ENCODE measurements around the gene DPF3. TPM values are rescaled to one million over a fixed set of nuclear protein-coding genes. Genes with fewer than 3 reads are reported as not detected.

The DPF3 gene
- total RNA-seq, 4 donors from 2014 or later, result 0.39 to 3.4 (median 1.6) TPM

GRCh38 chr14:72682188-72682587 is 211.7 kb downstream of the DPF3 start:
- Histone ChIP-seq H3K27me3 (peaks cover 8% of the 10 kb centered on the region), H3K27ac (no peak overlapping the region), H3K4me1 (no peaks in the 10 kb centered on the region), H3K4me3 (no peak overlapping the region), H3K9me3 (no peaks in the 10 kb centered on the region), H3K36me3 (no peaks in the 10 kb centered on the region)
- no peak for DNase-seq (ENCODE audit: low spot score in 2 of 2)
- TF ChIP-seq POLR2AphosphoS5 (IDR thresholded peaks at IDR 0.05) (no peak), CTCF (IDR thresholded peaks at IDR 0.05) (no peak), EP300 (IDR thresholded peaks at IDR 0.05) (no peak), POLR2A (IDR thresholded peaks at IDR 0.05) (no peak)
- 75% methylated on average over 5 of the region's 5 CpGs for WGBS

GRCh38 chr14:72680853-72681640 is 212.9 kb downstream of the DPF3 start:
- H3K27ac ChIP-seq, result no peak overlapping the region
- H3K4me3 ChIP-seq, result no peak overlapping the region
- no peak for DNase-seq (ENCODE audit: low spot score in 2 of 2)
- H3K4me1 ChIP-seq, result no peaks in the 10 kb centered on the region
- 94% methylated on average over 7 of the region's 7 CpGs for WGBS
- TF ChIP-seq POLR2AphosphoS5 (IDR thresholded peaks at IDR 0.05), result no peak
- no peak for TF ChIP-seq POLR2A (IDR thresholded peaks at IDR 0.05)
- TF ChIP-seq EP300 (IDR thresholded peaks at IDR 0.05), result no peak
- no peak for TF ChIP-seq CTCF (IDR thresholded peaks at IDR 0.05)
- H3K36me3 ChIP-seq, result no peaks in the 10 kb centered on the region
- no peaks in the 10 kb centered on the region for H3K9me3 ChIP-seq
- peaks cover 8% of the 10 kb centered on the region for H3K27me3 ChIP-seq

- Histone ChIP-seq H3K9me3 (no peaks in the 10 kb centered on the region), H3K36me3 (no peaks in the 10 kb centered on the region), H3K27ac (no peak overlapping the region), H3K27me3 (peaks cover 8% of the 10 kb centered on the region), H3K4me1 (no peaks in the 10 kb centered on the region), H3K4me3 (no peak overlapping the region)
- TF ChIP-seq CTCF (IDR thresholded peaks at IDR 0.05), result no peak
- TF ChIP-seq POLR2A (IDR thresholded peaks at IDR 0.05), result no peak
- TF ChIP-seq EP300 (IDR thresholded peaks at IDR 0.05), result no peak
- no peak for TF ChIP-seq POLR2AphosphoS5 (IDR thresholded peaks at IDR 0.05)
- DNase-seq (ENCODE audit: low spot score in 2 of 2), result no peak
- WGBS, result 60% methylated on average over 27 of the region's 27 CpGs
Measured at GRCh38 chr14:72679536-72680151, 214.3 kb downstream of the DPF3 start.

GRCh38 chr14:72679141-72679535 is 214.8 kb downstream of the DPF3 start:
- H3K4me3 ChIP-seq, result no peak overlapping the region
- no peak overlapping the region for H3K27ac ChIP-seq
- no peaks in the 10 kb centered on the region for H3K4me1 ChIP-seq
- H3K36me3 ChIP-seq, result no peaks in the 10 kb centered on the region
- no peak for TF ChIP-seq EP300 (IDR thresholded peaks at IDR 0.05)
- no peak for TF ChIP-seq POLR2AphosphoS5 (IDR thresholded peaks at IDR 0.05)
- TF ChIP-seq POLR2A (IDR thresholded peaks at IDR 0.05), result no peak
- TF ChIP-seq CTCF (IDR thresholded peaks at IDR 0.05), result no peak
- 52% methylated on average over 7 of the region's 14 CpGs for WGBS
- H3K27me3 ChIP-seq, result peaks cover 8% of the 10 kb centered on the region
- DNase-seq (ENCODE audit: low spot score in 2 of 2), result no peak
- no peaks in the 10 kb centered on the region for H3K9me3 ChIP-seq

- WGBS, result 94% methylated on average over 5 of the region's 5 CpGs
- Histone ChIP-seq H3K4me3 (no peak overlapping the region), H3K36me3 (no peaks in the 10 kb centered on the region), H3K9me3 (no peaks in the 10 kb centered on the region), H3K4me1 (no peaks in the 10 kb centered on the region), H3K27me3 (peaks cover 8% of the 10 kb centered on the region), H3K27ac (no peak overlapping the region)
- no peak for TF ChIP-seq CTCF (IDR thresholded peaks at IDR 0.05)
- TF ChIP-seq POLR2AphosphoS5 (IDR thresholded peaks at IDR 0.05), result no peak
- TF ChIP-seq POLR2A (IDR thresholded peaks at IDR 0.05), result no peak
- TF ChIP-seq EP300 (IDR thresholded peaks at IDR 0.05), result no peak
- no peak for DNase-seq (ENCODE audit: low spot score in 2 of 2)
Measured at GRCh38 chr14:72678356-72678755, 215.5 kb downstream of the DPF3 start.

Measured in suprapubic skin (tissue), 4 donors.